Brain microvascular endothelial cell (primary cell): ENCODE data around the gene SCAMP2.

Source experiments
- DNase-seq: peaks from one replicate; pipeline ENCODE4 v3.0.0-alpha.2; 2020
- H3K27ac ChIP-seq: fragments of 250-450 bp; sonication (Bioruptor Pico); 2 replicates; pipeline ENCODE4 v1.5.1; 2020; ENCODE audit warnings: mild to moderate bottlenecking, moderate library complexity
- H3K27me3 ChIP-seq: fragments of 250-450 bp; sonication (Bioruptor Pico); replicated peaks from 2 replicates; pipeline ENCODE4 v1.5.1; 2020; ENCODE audit warnings: mild to moderate bottlenecking
- H3K36me3 ChIP-seq: fragments of 250-450 bp; sonication (Bioruptor Pico); replicated peaks from 2 replicates; pipeline ENCODE4 v1.5.1; 2020; ENCODE audit warnings: mild to moderate bottlenecking
- H3K4me3 ChIP-seq: 2 replicates; pipeline ENCODE4 v1.5.1; 2011; ENCODE audit warnings: low read depth, mild to moderate bottlenecking, control low read depth, low read length, moderate library complexity
- in situ Hi-C: cut with HindIII; loops from 2 replicates; pipeline ENCODE4 v1.10.0; 2017; ENCODE audit warnings: low sequenced_read_pairs, low pct_ligation_motif_present
- TF ChIP-seq, protein P1 (sequence below): IDR thresholded peaks from 2 replicates; pipeline ENCODE4 v1.5.1; 2011; ENCODE audit warnings: low read depth, mild to moderate bottlenecking, moderate library complexity, low read length, control low read depth, inconsistent platforms; ENCODE audit errors: missing control alignments

SCAMP2 gene

DNA sequence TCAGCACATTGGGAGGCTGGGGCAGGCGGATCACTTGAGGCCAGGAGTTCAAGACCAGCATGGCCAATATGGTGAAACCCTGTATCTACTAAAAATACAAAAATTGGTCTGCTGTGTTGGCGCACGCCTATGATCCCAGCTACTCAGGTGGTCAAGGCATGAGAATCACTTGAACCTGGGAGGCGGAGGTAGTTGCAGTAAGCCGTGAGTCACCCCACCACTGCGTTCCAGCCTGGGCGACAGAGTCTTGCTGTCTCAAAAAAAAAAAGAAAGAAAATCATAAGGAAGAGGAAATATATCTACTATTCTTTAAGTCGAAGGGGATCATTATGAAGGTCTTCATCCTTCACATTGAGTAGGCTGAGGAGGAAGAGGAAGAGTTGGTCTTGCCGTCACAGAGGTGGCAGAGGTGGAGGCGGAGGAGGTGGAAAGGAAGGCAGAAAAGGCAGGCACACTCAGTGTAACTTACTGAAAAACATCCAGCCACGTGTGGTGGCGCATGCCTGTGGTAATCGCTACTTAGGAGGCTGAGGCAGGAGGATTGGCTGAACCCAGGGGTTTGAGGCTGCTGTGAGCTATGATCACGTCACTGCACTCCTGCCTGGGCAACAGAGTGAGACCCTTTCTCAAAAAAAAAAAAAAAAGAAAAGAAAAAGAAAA lies 77.1 kb downstream of the SCAMP2 start:
- in situ Hi-C loops = no loop called here
- Histone ChIP-seq H3K4me3 (no peak overlapping the region), H3K27ac (no peak overlapping the region), H3K27me3 (no peaks in the 10 kb centered on the region), H3K36me3 (peaks cover 21% of the 10 kb centered on the region)
- no peak for DNase-seq
- TF ChIP-seq, protein P1, sequence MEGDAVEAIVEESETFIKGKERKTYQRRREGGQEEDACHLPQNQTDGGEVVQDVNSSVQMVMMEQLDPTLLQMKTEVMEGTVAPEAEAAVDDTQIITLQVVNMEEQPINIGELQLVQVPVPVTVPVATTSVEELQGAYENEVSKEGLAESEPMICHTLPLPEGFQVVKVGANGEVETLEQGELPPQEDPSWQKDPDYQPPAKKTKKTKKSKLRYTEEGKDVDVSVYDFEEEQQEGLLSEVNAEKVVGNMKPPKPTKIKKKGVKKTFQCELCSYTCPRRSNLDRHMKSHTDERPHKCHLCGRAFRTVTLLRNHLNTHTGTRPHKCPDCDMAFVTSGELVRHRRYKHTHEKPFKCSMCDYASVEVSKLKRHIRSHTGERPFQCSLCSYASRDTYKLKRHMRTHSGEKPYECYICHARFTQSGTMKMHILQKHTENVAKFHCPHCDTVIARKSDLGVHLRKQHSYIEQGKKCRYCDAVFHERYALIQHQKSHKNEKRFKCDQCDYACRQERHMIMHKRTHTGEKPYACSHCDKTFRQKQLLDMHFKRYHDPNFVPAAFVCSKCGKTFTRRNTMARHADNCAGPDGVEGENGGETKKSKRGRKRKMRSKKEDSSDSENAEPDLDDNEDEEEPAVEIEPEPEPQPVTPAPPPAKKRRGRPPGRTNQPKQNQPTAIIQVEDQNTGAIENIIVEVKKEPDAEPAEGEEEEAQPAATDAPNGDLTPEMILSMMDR = no peak

DNA sequence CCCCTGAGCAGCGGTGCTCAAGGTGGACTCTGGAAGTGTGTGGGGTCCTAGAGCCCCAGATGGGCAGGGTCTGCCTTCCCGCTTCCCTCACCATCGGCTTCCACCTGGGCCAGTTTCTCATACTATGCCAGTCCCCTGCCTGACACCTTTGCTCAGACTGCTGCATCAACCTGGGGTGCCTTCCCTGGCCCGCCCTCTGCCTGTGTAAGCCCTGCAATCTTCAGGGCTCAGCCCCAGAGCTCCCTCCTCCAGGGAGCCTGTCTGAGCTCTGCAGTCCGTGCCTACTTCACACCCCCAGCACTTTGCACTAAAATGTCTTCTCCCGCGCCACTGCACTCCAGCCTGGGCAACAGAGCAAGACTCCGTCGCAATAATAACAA lies 78.2 kb downstream of the SCAMP2 start:
- in situ Hi-C loops = no loop called here
- H3K36me3 ChIP-seq = peaks cover 12% of the 10 kb centered on the region
- no peaks in the 10 kb centered on the region for H3K27me3 ChIP-seq

GRCh38 chr15:74794248-74794969 lies 78.8 kb downstream of the SCAMP2 start:
- no peaks in the 10 kb centered on the region for H3K27me3 ChIP-seq
- peaks cover 7% of the 10 kb centered on the region for H3K36me3 ChIP-seq
- in situ Hi-C loops = no loop called here
- no peak for DNase-seq
- H3K4me3 ChIP-seq = no peak overlapping the region
- no peak overlapping the region for H3K27ac ChIP-seq
- TF ChIP-seq, protein P1 = no peak

More for the DNA sequence above, 78.2 kb downstream of the SCAMP2 start:
- DNase-seq = no peak
- TF ChIP-seq, protein P1 = no peak
- H3K4me3 ChIP-seq = no peak overlapping the region
- H3K27ac ChIP-seq = no peak overlapping the region
